ENCODE data around the gene GATB. TPM values are rescaled to one million over a fixed set of nuclear protein-coding genes. Genes with fewer than 3 reads are reported as not detected.
A peak's percentile ranks its signal among the peaks of the same experiment; 100 is the strongest.

The GATB gene
- total RNA-seq, 1 experiment from 2014 or later, result 21.2 TPM

DNA sequence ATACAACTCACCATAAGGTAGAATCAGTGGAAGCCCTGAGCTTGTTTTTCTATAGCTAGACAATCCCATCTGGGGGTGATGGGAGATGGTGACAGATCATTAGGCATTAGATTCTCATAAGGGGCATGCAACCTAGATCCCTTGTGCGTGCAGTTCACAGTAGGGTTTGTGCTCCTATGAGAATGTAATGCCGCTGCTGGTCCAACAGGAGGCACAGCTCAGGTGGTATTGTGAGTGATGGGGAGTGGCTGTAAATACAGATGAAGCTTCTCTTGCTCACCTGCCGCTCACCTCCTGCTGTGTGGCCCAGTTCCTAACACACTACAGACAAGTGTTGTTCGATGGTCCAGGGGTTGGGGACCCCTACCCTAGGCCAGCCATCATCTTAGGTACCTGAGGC, 5.9 kb upstream of the GATB start:
- Histone ChIP-seq H2BK15ac (ENCODE audit: low read depth, low read length) (no peak overlapping the region), H3K9ac (ENCODE audit: extremely low read depth, insufficient read length, low read length) (no peak overlapping the region), H2AK5ac (ENCODE audit: insufficient read length, low read length) (no peak overlapping the region), H3K4me2 (ENCODE audit: insufficient read depth, insufficient read length, low read length) (no peak overlapping the region), H3K23ac (ENCODE audit: insufficient read length, low read depth, low read length) (no peak overlapping the region), H2BK120ac (ENCODE audit: low read depth, low read length, poor library complexity, severe bottlenecking) (no peak overlapping the region), H3K79me2 (ENCODE audit: insufficient read depth, low read length) (no peaks in the 10 kb centered on the region), H3K9me3 (ENCODE audit: control insufficient read depth, low read depth, low read length) (no peaks in the 10 kb centered on the region), H3K23me2 (ENCODE audit: insufficient read length, low read depth, low read length, poor library complexity, severe bottlenecking) (no peaks in the 10 kb centered on the region), H2BK20ac (ENCODE audit: low read depth, low read length, poor library complexity, severe bottlenecking) (no peak overlapping the region), H4K8ac (replicated peaks; ENCODE audit: insufficient read length, low read depth, low read length) (no peak overlapping the region), H3K4ac (ENCODE audit: low read depth, low read length) (no peak overlapping the region), H2BK5ac (ENCODE audit: insufficient read length, low read length) (no peak overlapping the region), H3K27ac (ENCODE audit: insufficient read length, low read depth, low read length) (no peak overlapping the region), H3K56ac (ENCODE audit: insufficient read length, low read depth, low read length) (no peak overlapping the region), H3K18ac (ENCODE audit: insufficient read length, low read depth, low read length) (no peak overlapping the region), H3T11ph (ENCODE audit: low read length) (no peak overlapping the region), H4K91ac (ENCODE audit: insufficient read length, low read depth, low read length) (no peak overlapping the region), H3K14ac (ENCODE audit: insufficient read depth, low read length) (no peak overlapping the region), H3K27me3 (ENCODE audit: insufficient read depth, low read length) (no peaks in the 10 kb centered on the region), H3K79me1 (ENCODE audit: insufficient read depth, low read depth, low read length, poor library complexity, severe bottlenecking) (no peaks in the 10 kb centered on the region), H3K4me1 (ENCODE audit: insufficient read depth, low read length) (no peaks in the 10 kb centered on the region), H2BK12ac (ENCODE audit: insufficient read length, low read depth, low read length) (no peak overlapping the region), H4K20me1 (ENCODE audit: control insufficient read depth, insufficient read depth, insufficient read length) (no peaks in the 10 kb centered on the region), H2AFZ (ENCODE audit: low read length) (no peak overlapping the region), H4K5ac (ENCODE audit: insufficient read length, low read depth, low read length) (no peak overlapping the region)
- TF ChIP-seq, protein P1, sequence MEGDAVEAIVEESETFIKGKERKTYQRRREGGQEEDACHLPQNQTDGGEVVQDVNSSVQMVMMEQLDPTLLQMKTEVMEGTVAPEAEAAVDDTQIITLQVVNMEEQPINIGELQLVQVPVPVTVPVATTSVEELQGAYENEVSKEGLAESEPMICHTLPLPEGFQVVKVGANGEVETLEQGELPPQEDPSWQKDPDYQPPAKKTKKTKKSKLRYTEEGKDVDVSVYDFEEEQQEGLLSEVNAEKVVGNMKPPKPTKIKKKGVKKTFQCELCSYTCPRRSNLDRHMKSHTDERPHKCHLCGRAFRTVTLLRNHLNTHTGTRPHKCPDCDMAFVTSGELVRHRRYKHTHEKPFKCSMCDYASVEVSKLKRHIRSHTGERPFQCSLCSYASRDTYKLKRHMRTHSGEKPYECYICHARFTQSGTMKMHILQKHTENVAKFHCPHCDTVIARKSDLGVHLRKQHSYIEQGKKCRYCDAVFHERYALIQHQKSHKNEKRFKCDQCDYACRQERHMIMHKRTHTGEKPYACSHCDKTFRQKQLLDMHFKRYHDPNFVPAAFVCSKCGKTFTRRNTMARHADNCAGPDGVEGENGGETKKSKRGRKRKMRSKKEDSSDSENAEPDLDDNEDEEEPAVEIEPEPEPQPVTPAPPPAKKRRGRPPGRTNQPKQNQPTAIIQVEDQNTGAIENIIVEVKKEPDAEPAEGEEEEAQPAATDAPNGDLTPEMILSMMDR (conservative IDR thresholded peaks at IDR 0.05), result peak; percentile 40; the same call in 2 of the 3 replicates
- Mint-ChIP-seq H3K27me3 (ENCODE audit: low read depth) (no peaks in the 10 kb centered on the region), H3K4me1 (peaks cover 17 to 18% of the 10 kb centered on the region in 2 experiments), H3K9me3 (peaks cover 2 to 8% of the 10 kb centered on the region in 2 experiments; a peak in 2 of 5 replicates), H3K4me3 (no peak overlapping the region), H3K36me3 (ENCODE audit: insufficient read depth in 1 of 3, low read depth in 3 of 3) (peaks cover 0 to 13% (median 0%) of the 10 kb centered on the region in 3 experiments; a peak in 3 of 7 replicates), H3K27ac (no peak overlapping the region)
- no CpG with 5 or more reads among the region's 4 CpGs for WGBS (ENCODE audit: extremely low coverage, insufficient read length, low lambda C conversion rate)
- DNase-seq, result no peak

Data from H9 (cell line).